ENCODE data around the gene RAP2B. TPM values are rescaled to one million over a fixed set of nuclear protein-coding genes. Genes with fewer than 3 reads are reported as not detected.

RAP2B gene
- total RNA-seq, 2 experiments from 2014 or later = 13.8 to 14.8 TPM

DNA sequence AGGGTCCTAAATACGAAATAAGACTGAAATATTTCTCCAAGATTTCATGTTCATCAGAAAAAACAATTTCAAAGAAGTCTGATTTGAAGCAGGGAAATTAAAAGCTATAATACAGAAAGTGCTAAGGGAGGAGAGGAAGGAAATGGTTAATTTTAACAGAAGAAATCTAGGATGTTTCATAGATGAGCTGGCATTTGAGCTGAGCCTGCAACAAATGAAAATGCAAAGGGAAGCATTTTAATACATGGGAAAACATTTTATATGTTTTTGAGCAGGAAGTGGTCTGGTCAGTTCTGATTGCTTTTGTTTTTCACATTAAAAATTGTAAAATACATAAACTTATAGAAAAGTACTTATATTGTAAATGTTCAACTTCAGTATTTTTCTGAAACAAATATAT lies 17.2 kb upstream of the RAP2B start:
- DNase-seq = no peak
- Histone ChIP-seq H3K9me3 (ENCODE audit: control insufficient read depth in 1 of 2, insufficient read depth in 1 of 2, low read length in 2 of 2) (no peaks in the 10 kb centered on the region), H3K36me3 (ENCODE audit: insufficient read depth, low read length) (no peaks in the 10 kb centered on the region), H3K4me3 (ENCODE audit: low read length) (no peak overlapping the region), H3K4me1 (ENCODE audit: insufficient read depth, low read length) (peaks cover 4% of the 10 kb centered on the region), H3K27me3 (ENCODE audit: control insufficient read depth in 1 of 2, insufficient read depth in 2 of 2, low read length in 2 of 2) (no peaks in the 10 kb centered on the region), H3K27ac (ENCODE audit: low read depth in 1 of 2, low read length in 2 of 2) (no peak overlapping the region)
- intact Hi-C loops (cut with DNase I, micrococcal nuclease) = no loop called here
- ChIA-PET POLR2A (no interaction called here), CTCF (no interaction called here)
- H3K36me3 Mint-ChIP-seq (ENCODE audit: low read depth) = no peaks in the 10 kb centered on the region
- H3K27me3 Mint-ChIP-seq = no peaks in the 10 kb centered on the region
- no peak for ATAC-seq (ENCODE audit: poor library complexity)
- no peak overlapping the region for H3K27ac Mint-ChIP-seq
- no peak for TF ChIP-seq CTCF (IDR thresholded peaks at IDR 0.05)
- H3K4me3 Mint-ChIP-seq = no peak overlapping the region
- H3K9me3 Mint-ChIP-seq = no peaks in the 10 kb centered on the region
- peaks cover 11% of the 10 kb centered on the region for H3K4me1 Mint-ChIP-seq (ENCODE audit: low read depth)

DNA sequence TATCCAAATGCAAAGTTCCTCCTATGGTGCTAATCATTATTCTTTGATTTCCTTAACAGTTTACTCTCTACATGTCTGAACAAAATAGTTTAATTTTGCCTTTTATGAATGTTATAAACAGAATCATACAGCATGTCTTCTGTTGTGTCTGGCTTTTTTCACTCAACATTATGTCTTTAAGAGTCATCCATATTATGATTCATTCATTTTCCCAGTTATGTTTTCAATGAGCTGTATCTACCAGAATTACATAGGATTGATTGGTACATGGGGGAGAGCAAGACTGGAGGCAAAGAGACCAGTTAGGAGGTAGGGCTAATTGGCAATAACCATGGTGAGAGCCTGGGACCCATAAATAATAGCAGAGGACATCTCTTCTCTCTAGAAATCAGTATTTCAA lies 16.6 kb upstream of the RAP2B start:
- Mint-ChIP-seq H3K27ac (no peak overlapping the region), H3K36me3 (ENCODE audit: low read depth) (no peaks in the 10 kb centered on the region), H3K9me3 (no peaks in the 10 kb centered on the region), H3K27me3 (no peaks in the 10 kb centered on the region), H3K4me3 (no peak overlapping the region), H3K4me1 (ENCODE audit: low read depth) (peaks cover 8% of the 10 kb centered on the region)
- Histone ChIP-seq H3K27me3 (ENCODE audit: control insufficient read depth in 1 of 2, insufficient read depth in 2 of 2, low read length in 2 of 2) (no peaks in the 10 kb centered on the region), H3K9me3 (ENCODE audit: control insufficient read depth in 1 of 2, insufficient read depth in 1 of 2, low read length in 2 of 2) (no peaks in the 10 kb centered on the region), H3K27ac (ENCODE audit: low read depth in 1 of 2, low read length in 2 of 2) (no peak overlapping the region), H3K36me3 (ENCODE audit: insufficient read depth, low read length) (no peaks in the 10 kb centered on the region), H3K4me3 (ENCODE audit: low read length) (no peak overlapping the region), H3K4me1 (ENCODE audit: insufficient read depth, low read length) (peaks cover 4% of the 10 kb centered on the region)
- POLR2A ChIA-PET = no interaction called here
- intact Hi-C loops (cut with DNase I, micrococcal nuclease) = no loop called here
- ATAC-seq (ENCODE audit: poor library complexity) (no peak), DNase-seq (no peak)
- TF ChIP-seq CTCF (IDR thresholded peaks at IDR 0.05) = no peak
- CTCF ChIA-PET = no interaction called here

GRCh38 chr3:153146191-153147053 lies 15.6 kb upstream of the RAP2B start:
- POLR2A ChIA-PET = no interaction called here
- TF ChIP-seq CTCF (IDR thresholded peaks at IDR 0.05) = no peak
- no peaks in the 10 kb centered on the region for H3K36me3 ChIP-seq (ENCODE audit: insufficient read depth, low read length)
- no peaks in the 10 kb centered on the region for H3K9me3 ChIP-seq (ENCODE audit: control insufficient read depth in 1 of 2, insufficient read depth in 1 of 2, low read length in 2 of 2)
- H3K36me3 Mint-ChIP-seq (ENCODE audit: low read depth) = no peaks in the 10 kb centered on the region
- H3K4me1 ChIP-seq (ENCODE audit: insufficient read depth, low read length) = no peaks in the 10 kb centered on the region
- ATAC-seq (ENCODE audit: poor library complexity) = no peak
- H3K9me3 Mint-ChIP-seq = no peaks in the 10 kb centered on the region
- no peaks in the 10 kb centered on the region for H3K27me3 ChIP-seq (ENCODE audit: control insufficient read depth in 1 of 2, insufficient read depth in 2 of 2, low read length in 2 of 2)
- DNase-seq = no peak
- intact Hi-C loops (cut with DNase I, micrococcal nuclease) = no loop called here
- no peak overlapping the region for H3K27ac Mint-ChIP-seq
- no peak overlapping the region for H3K4me3 ChIP-seq (ENCODE audit: low read length)
- CTCF ChIA-PET = no interaction called here
- no peaks in the 10 kb centered on the region for H3K27me3 Mint-ChIP-seq
- H3K4me3 Mint-ChIP-seq = no peak overlapping the region
- no peak overlapping the region for H3K27ac ChIP-seq (ENCODE audit: low read depth in 1 of 2, low read length in 2 of 2)
- H3K4me1 Mint-ChIP-seq (ENCODE audit: low read depth) = peaks cover 4% of the 10 kb centered on the region

Measured in CD4-positive, alpha-beta T cell (primary cell).